Left ventricle myocardium inferior (tissue), 1 donor: ENCODE data around the gene C1orf52. TPM values are rescaled to one million over a fixed set of nuclear protein-coding genes. Genes with fewer than 3 reads are reported as not detected.

Source experiments
- DNase-seq: peaks from one replicate; pipeline ENCODE4 v3.0.0-alpha.2; 2020
- H3K27ac ChIP-seq: fragments of 200-600 bp; replicated peaks from 2 replicates; pipeline ENCODE4 v1.8.0; 2021
- H3K27me3 ChIP-seq: fragments of 200-600 bp; 2 replicates; pipeline ENCODE4 v1.8.0; 2021; ENCODE audit warnings: low read depth
- H3K36me3 ChIP-seq: fragments of 200-600 bp; 2 replicates; pipeline ENCODE4 v1.8.0; 2021
- H3K4me1 ChIP-seq: fragments of 200-600 bp; 2 replicates; pipeline ENCODE4 v1.8.0; 2021
- H3K4me3 ChIP-seq: fragments of 200-600 bp; 2 replicates; pipeline ENCODE4 v1.8.0; 2021; ENCODE audit warnings: mild to moderate bottlenecking, moderate library complexity
- H3K9me3 ChIP-seq: fragments of 200-600 bp; replicated peaks from 2 replicates; pipeline ENCODE4 v1.8.0; 2021
- intact Hi-C: fragments of 100-400 bp; cut with micrococcal nuclease; formaldehyde crosslinking; loops from one replicate; pipeline ENCODE4 v1.11.0; 2022
- total RNA-seq: library from RNA; stranded (reverse); fragmentation: NEBNext Ultra II Directional; extraction: Animal tissue kit (Norgen Biotek cat#: 25700); gene quantifications from one replicate; pipeline ENCODE4 v1.2.1, GENCODE V29; 2021
- TF ChIP-seq, protein P1 (sequence below): fragments of 200-600 bp; IDR thresholded peaks from 2 replicates; pipeline ENCODE4 v1.8.0; 2021; ENCODE audit warnings: antibody characterized with exemption, mild to moderate bottlenecking, borderline replicate concordance
- donor health status: DM: no; HTN: yes; CAD: no; lungs with severe emphysema.

Gene C1orf52
- total RNA-seq, 1 donor from 2014 or later = 18.5 TPM

DNA sequence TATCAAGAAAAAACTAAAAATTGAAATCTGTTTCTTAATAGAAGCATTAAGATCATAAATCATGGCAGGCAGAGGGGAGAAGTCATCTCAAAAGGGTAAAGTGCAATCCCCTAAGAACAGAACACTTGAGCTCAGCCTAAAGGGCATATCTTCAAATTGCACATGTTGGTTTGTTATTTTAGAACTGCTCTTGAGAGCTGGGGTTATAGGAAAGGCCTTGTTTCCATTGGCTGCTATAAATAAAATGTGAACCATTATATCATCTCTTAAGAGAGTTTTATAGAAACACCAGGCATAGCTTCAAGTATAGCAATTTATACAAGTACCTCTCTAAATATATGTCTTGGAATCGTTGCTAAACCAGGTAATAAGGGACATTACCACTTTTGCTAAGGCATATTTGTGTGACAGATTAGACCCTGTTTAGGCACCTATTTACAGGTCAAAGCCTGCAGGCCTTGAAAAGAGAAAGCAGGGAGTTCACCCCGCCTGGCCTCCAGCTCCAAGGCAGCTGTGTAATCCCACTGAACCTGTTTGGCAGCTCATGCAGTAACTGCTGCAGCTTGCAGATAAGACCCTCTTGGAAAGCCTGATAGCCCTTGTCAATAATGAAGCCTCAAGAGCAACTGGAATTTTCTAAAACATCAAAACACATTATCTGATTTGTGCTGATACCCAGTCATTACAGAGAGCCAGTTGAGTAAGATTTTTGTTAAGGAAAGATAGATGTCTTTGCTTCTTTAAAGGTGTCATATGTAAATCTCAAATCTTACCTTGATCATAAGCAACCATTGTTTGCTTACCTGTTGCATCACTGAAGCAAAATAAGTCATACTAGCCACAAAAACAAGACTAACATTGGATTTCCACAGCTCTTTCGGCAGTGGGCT lies 34.5 kb downstream of the C1orf52 start:
- H3K4me3 ChIP-seq = no peak overlapping the region
- no peaks in the 10 kb centered on the region for H3K36me3 ChIP-seq
- H3K27me3 ChIP-seq = no peaks in the 10 kb centered on the region
- intact Hi-C loops = no loop called here
- no peaks in the 10 kb centered on the region for H3K9me3 ChIP-seq
- H3K4me1 ChIP-seq = peaks cover 31% of the 10 kb centered on the region
- peak overlapping the region; percentile 84 for H3K27ac ChIP-seq
- TF ChIP-seq, protein P1, sequence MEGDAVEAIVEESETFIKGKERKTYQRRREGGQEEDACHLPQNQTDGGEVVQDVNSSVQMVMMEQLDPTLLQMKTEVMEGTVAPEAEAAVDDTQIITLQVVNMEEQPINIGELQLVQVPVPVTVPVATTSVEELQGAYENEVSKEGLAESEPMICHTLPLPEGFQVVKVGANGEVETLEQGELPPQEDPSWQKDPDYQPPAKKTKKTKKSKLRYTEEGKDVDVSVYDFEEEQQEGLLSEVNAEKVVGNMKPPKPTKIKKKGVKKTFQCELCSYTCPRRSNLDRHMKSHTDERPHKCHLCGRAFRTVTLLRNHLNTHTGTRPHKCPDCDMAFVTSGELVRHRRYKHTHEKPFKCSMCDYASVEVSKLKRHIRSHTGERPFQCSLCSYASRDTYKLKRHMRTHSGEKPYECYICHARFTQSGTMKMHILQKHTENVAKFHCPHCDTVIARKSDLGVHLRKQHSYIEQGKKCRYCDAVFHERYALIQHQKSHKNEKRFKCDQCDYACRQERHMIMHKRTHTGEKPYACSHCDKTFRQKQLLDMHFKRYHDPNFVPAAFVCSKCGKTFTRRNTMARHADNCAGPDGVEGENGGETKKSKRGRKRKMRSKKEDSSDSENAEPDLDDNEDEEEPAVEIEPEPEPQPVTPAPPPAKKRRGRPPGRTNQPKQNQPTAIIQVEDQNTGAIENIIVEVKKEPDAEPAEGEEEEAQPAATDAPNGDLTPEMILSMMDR = no peak
- peak; percentile 20 for DNase-seq

DNA sequence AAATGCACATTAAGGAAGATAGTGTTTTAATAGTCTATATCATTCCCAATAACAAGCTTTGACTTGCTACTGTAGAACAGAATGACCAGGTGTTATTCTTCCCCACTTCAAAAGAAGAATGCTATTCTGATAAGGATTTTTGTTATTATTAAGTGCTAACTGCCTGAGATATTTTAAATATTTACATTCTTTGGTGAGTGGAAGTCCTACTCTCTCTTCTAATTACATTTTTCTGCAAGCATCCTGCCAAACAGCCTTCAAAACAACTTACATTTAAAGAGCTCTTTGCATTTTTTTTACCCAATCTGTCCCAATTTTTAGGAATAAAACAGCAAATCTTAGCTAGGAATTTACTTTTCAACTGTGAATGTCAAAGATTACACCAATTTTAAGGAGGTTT lies 35.2 kb downstream of the C1orf52 start:
- intact Hi-C loops = no loop called here
- DNase-seq = no peak
- no peaks in the 10 kb centered on the region for H3K9me3 ChIP-seq
- H3K36me3 ChIP-seq = no peaks in the 10 kb centered on the region
- no peak overlapping the region for H3K4me3 ChIP-seq
- TF ChIP-seq, protein P1 = no peak
- peaks cover 28% of the 10 kb centered on the region for H3K4me1 ChIP-seq
- H3K27me3 ChIP-seq = no peaks in the 10 kb centered on the region
- peak overlapping the region; percentile 84 for H3K27ac ChIP-seq

DNA sequence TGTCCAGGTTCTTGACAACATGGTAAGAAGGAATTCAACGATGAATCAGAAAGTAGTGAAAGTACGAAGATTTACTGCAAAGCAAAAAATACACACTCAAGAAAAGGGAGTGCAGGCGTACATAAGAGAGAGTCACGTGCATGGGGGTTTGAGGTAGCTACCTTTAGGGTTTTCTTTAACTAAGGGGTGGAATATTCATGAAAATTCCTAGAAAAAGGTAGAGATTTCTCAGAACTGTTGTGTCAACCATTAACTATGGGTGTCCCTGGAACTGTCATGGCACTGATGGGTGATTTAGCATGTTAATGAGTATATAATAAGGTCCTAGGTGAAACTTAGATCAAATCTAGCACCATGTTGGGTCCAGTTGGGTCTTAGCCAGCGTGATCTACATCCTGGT lies 36.1 kb downstream of the C1orf52 start:
- peaks cover 28% of the 10 kb centered on the region for H3K4me1 ChIP-seq
- H3K27ac ChIP-seq = peak overlapping the region; percentile 84
- no peaks in the 10 kb centered on the region for H3K27me3 ChIP-seq
- no peak overlapping the region for H3K4me3 ChIP-seq
- H3K36me3 ChIP-seq = no peaks in the 10 kb centered on the region
- no peaks in the 10 kb centered on the region for H3K9me3 ChIP-seq
- TF ChIP-seq, protein P1 = no peak
- intact Hi-C loops = no loop called here
- no peak for DNase-seq

DNA sequence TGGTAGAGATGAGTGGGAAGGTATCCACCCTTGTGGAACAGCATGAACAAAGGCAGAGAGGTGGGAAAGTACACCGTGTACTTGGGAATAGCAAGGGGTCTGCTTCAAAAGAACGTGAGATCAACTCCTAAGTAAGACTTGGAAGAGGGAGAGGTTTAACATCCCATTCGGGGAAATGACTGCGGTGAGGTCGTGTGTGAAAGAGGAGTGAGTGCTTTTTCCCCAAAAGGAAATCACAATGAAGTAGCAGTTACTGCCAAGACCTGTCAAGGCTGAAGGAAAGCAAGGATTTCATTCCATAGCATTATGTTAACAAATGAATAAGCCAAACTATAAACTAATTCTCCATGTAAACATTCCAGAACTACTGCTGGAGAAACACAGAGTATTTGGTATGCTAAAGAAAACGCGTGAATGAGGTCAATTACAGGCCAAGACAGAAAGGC lies 38.7 kb downstream of the C1orf52 start:
- Histone ChIP-seq H3K4me1 (peaks cover 23% of the 10 kb centered on the region), H3K36me3 (no peaks in the 10 kb centered on the region), H3K4me3 (no peak overlapping the region), H3K27ac (no peak overlapping the region), H3K9me3 (no peaks in the 10 kb centered on the region), H3K27me3 (no peaks in the 10 kb centered on the region)
- intact Hi-C loops = no loop called here
- TF ChIP-seq, protein P1 = no peak
- no peak for DNase-seq

DNA sequence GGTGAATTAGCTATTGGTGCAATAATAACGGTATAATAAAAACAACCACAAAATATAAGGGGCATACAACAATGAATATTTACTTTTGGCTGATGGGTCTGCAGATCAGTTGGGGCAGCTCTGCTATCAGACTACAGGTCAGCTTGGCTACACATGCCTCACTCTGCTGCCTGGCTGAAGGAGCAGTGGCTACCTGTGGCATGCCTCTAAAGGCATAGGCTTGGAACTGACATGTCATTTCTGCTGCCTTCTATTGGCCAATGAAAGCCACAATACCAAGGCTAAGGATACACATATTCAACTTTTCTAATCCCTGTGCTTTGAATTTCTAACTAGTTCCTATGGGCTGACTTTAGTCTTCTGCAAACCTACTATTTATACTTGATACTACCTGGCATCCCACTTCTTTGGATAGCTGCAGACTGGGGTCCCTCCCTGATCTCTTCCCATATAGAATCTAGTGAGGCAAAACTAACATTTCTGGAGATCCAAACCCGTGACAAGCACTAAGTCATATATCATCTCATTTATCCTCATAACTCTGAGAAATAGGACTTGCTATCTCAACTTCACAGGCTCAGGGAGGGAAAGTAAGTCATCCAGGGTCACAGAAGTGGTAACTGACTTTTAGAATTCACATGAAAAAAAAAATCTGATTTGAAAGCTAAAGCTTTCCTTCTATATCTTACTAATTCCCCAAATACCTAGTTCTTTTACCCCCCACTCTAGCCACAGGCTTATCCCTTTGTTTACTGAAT lies 39.4 kb downstream of the C1orf52 start:
- no peaks in the 10 kb centered on the region for H3K27me3 ChIP-seq
- H3K9me3 ChIP-seq = no peaks in the 10 kb centered on the region
- H3K27ac ChIP-seq = no peak overlapping the region
- no peaks in the 10 kb centered on the region for H3K36me3 ChIP-seq
- H3K4me1 ChIP-seq = peaks cover 15% of the 10 kb centered on the region
- intact Hi-C loops = no loop called here
- no peak for DNase-seq
- H3K4me3 ChIP-seq = no peak overlapping the region
- TF ChIP-seq, protein P1 = no peak
